ENCODE data around the gene MEF2B. TPM values are rescaled to one million over a fixed set of nuclear protein-coding genes. Genes with fewer than 3 reads are reported as not detected.
"Not testable (repeated sequence)": the region's sequence is repeated elsewhere in the genome, so short reads cannot be mapped to it uniquely, and the experiment has no call there.

The MEF2B gene
- polyA plus RNA-seq, 1 experiment = 0.38 TPM

DNA sequence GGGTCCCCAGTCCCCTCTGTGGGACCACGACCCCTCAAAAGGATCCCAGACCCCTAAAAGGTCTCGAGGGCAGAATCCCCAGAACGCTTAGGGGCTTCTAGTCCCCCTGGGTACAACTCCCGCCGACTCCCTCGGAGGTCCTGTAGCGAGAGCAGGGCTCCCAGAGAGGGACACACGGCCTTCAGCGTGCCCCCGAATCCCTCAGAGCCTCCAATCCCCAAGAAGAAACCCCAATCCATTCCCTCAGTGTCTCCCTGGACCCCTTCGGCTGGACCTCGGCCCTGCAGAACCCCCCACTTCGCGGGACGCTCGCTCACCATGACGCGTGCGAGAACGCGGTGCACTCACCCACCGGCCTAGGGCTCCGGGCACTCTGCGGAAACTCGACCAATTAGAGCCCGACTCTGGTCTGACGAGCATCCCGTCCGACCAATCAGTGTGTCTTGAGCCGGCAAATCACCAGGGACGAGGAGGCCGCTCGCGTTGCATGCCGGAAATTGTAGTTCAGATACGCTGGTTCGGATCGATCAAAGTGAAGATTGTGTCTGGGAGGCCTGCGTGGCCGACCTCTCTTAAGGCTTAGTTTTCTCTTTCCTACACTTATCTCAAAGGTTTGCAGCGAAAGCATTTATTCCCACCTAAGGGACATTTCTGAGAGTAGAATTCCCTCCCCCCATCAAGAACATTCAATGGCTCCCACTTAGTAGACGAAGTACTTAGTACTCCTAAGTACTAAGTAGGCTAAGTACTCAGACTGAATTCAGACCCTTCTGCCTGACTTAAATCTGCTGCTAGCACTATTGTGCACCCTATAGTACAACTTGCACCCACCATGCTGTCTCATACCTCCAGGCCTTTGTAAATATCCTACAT lies 31.7 kb downstream of the MEF2B start, which contains the start of gene TMEM161A:
Gene TMEM161A, minus strand, starts transcription at position 370 of the 873 bp plus-strand sequence. Its CDS starts 50 bp downstream, at position 320.
- peaks cover 4% of the 10 kb centered on the region for H3K27me3 ChIP-seq (ENCODE audit: control insufficient read depth, insufficient read depth, low read length)
- TF ChIP-seq, protein P1, sequence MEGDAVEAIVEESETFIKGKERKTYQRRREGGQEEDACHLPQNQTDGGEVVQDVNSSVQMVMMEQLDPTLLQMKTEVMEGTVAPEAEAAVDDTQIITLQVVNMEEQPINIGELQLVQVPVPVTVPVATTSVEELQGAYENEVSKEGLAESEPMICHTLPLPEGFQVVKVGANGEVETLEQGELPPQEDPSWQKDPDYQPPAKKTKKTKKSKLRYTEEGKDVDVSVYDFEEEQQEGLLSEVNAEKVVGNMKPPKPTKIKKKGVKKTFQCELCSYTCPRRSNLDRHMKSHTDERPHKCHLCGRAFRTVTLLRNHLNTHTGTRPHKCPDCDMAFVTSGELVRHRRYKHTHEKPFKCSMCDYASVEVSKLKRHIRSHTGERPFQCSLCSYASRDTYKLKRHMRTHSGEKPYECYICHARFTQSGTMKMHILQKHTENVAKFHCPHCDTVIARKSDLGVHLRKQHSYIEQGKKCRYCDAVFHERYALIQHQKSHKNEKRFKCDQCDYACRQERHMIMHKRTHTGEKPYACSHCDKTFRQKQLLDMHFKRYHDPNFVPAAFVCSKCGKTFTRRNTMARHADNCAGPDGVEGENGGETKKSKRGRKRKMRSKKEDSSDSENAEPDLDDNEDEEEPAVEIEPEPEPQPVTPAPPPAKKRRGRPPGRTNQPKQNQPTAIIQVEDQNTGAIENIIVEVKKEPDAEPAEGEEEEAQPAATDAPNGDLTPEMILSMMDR (IDR thresholded peaks at IDR 0.05; ENCODE audit: low read depth, low read length) = no peak
- ChIA-PET CTCF (interaction anchor here (0.9 to 1.0 kb wide), 2 partner anchors 30 to 75 kb away, joined by 3 to 4 read pairs; no protein-coding TSS in a partner anchor), POLR2A (no interaction called here)
- H3K4me3 ChIP-seq (ENCODE audit: low read depth, low read length) = peak within 1 kb of the TSS; percentile 94
- DNase-seq (ENCODE audit: low read depth, low spot score) = peak; percentile 99
- H3K9me3 ChIP-seq (ENCODE audit: control insufficient read depth, insufficient read depth, low read length) = peaks cover 3% of the 10 kb centered on the region; the same call in 1 of the 2 replicates
- peak within 1 kb of the TSS; percentile 39 for H3K27ac ChIP-seq (ENCODE audit: low read depth, low read length)

DNA sequence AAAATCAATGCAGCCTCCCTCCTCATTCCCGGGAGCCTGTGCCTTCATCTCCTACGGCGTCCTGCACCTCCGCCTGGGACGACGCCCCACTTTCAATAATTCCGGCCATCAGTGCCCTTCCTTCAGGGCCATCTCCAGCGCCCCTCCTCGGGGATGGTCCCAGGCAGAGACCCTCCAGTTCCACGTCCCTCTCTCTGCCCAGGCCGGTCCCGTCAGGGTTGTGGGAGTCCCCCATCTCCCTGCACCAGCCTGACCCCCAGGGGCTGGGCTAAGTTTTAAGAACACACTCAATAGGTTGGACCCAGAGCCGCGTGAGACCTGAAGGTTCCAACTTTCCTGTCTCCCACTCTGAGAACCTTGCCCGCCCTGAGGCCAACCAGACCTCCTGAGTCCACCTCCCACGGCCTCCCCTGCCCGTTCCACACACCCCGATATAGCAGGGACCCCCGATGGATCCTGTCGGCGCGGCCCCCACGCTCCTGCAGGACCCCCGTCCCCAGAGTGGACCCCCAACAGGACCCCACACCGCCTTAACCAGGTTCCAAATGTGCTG lies 32.4 kb downstream of the MEF2B start:
- DNase-seq (ENCODE audit: low read depth, low spot score) = no peak
- ChIA-PET CTCF (interaction anchor here (0.6 to 1.6 kb wide), 3 partner anchors 8 to 37 kb away, joined by 3 to 8 read pairs (median 4); no protein-coding TSS in a partner anchor), POLR2A (no interaction called here)
- H3K27me3 ChIP-seq (ENCODE audit: control insufficient read depth, insufficient read depth, low read length) = peaks cover 4% of the 10 kb centered on the region
- peak overlapping the region; percentile 39 for H3K27ac ChIP-seq (ENCODE audit: low read depth, low read length)
- H3K4me3 ChIP-seq (ENCODE audit: low read depth, low read length) = peak overlapping the region; percentile 94
- peaks cover 8% of the 10 kb centered on the region for H3K9me3 ChIP-seq (ENCODE audit: control insufficient read depth, insufficient read depth, low read length)
- TF ChIP-seq, protein P1 (IDR thresholded peaks at IDR 0.05; ENCODE audit: low read depth, low read length) = no peak

DNA sequence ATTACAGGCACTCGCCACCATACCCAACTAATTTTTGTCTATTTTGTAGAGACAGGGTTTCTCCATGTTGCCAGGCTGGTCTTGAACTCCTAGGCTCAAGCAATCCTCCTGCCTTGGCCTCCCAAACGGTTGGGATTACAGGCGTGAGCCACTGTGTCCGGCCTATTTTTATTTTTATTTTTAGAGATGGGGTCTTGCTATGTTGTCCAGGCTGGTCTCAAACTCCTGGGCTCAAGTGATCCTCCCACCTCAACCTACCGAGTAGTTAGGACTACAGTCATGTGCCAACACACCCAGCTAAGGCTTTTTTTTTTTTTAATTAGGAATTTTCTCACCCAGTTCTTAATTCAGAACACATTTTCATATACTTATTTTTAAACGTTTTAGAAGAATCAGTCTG lies 34.4 kb downstream of the MEF2B start:
- H3K27me3 ChIP-seq (ENCODE audit: control insufficient read depth, insufficient read depth, low read length); DNase-seq (ENCODE audit: low read depth, low spot score); H3K4me3 ChIP-seq (ENCODE audit: low read depth, low read length); POLR2A ChIA-PET; H3K27ac ChIP-seq (ENCODE audit: low read depth, low read length): not testable (repeated sequence)
- H3K9me3 ChIP-seq (ENCODE audit: control insufficient read depth, insufficient read depth, low read length) = peaks cover 18% of the 10 kb centered on the region
- CTCF ChIA-PET = interaction anchor here (0.7 to 0.8 kb wide), 2 partner anchors 10 to 40 kb away, joined by 3 to 4 read pairs; no protein-coding TSS in a partner anchor

DNA sequence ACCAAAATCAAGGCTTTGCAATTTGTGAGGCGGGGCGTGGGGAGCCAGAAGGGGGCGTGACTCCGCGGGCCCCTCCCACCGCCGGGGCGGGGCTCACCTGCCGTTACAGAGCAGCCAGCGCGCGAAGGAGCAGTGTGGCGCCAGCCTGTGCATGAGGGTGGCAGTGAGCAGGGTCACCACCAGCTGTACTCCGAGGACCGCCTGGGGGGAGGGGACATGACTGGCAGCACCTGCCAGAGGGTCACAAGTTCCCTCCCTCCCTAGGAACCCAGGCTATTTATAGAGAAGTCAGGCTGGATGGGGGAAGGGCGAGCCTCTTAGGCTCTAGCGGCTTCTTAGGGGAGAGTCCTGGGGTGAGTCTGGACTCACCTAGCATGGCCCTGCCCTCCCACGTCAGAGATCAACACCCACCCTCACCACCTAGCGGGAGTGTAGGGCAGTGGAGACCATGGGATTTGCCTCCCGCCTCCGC lies 35.3 kb downstream of the MEF2B start:
- DNase-seq (ENCODE audit: low read depth, low spot score) = no peak
- TF ChIP-seq, protein P1 (IDR thresholded peaks at IDR 0.05; ENCODE audit: low read depth, low read length) = no peak
- H3K27ac ChIP-seq (ENCODE audit: low read depth, low read length) = no peak overlapping the region
- no peaks in the 10 kb centered on the region for H3K27me3 ChIP-seq (ENCODE audit: control insufficient read depth, insufficient read depth, low read length)
- H3K4me3 ChIP-seq (ENCODE audit: low read depth, low read length) = no peak overlapping the region
- ChIA-PET CTCF (interaction anchor here (0.8 kb wide), 1 partner anchor 11 kb away, joined by 3 read pairs; no protein-coding TSS in a partner anchor), POLR2A (no interaction called here)
- H3K9me3 ChIP-seq (ENCODE audit: control insufficient read depth, insufficient read depth, low read length) = peaks cover 18% of the 10 kb centered on the region

DNA sequence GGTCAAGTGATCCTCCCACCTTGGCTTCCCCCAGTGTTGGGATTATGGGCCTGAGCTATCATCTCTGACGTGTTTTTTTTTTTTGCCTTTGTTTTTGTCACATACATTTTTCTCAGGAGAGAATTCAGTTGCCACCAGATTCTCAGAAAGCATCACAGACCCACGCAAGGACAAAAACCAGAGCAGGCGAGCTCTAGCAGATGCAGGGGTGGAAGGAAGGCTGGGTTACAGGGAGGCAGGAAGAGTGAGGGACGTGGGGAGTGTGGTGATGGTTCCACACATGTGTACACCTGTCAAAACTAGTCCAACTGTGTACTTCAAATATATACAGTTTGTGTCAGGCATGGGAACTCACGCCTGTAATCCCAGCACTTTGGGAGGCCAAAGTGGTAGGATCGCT lies 36.1 kb downstream of the MEF2B start:
- Histone ChIP-seq H3K27me3 (ENCODE audit: control insufficient read depth, insufficient read depth, low read length) (no peaks in the 10 kb centered on the region), H3K9me3 (ENCODE audit: control insufficient read depth, insufficient read depth, low read length) (peaks cover 15% of the 10 kb centered on the region), H3K27ac (ENCODE audit: low read depth, low read length) (no peak overlapping the region), H3K4me3 (ENCODE audit: low read depth, low read length) (no peak overlapping the region)
- TF ChIP-seq, protein P1 (IDR thresholded peaks at IDR 0.05; ENCODE audit: low read depth, low read length) = no peak
- POLR2A ChIA-PET = no interaction called here
- CTCF ChIA-PET = interaction anchor here (1.0 kb wide), 1 partner anchor 139 kb away, joined by 3 read pairs; no protein-coding TSS in a partner anchor
- no peak for DNase-seq (ENCODE audit: low read depth, low spot score)
